ENCODE data around the gene C3AR1.

GRCh38 chr12:8078398-8078797 lies 12.2 kb upstream of the C3AR1 start:
- TF ChIP-seq, protein P1, sequence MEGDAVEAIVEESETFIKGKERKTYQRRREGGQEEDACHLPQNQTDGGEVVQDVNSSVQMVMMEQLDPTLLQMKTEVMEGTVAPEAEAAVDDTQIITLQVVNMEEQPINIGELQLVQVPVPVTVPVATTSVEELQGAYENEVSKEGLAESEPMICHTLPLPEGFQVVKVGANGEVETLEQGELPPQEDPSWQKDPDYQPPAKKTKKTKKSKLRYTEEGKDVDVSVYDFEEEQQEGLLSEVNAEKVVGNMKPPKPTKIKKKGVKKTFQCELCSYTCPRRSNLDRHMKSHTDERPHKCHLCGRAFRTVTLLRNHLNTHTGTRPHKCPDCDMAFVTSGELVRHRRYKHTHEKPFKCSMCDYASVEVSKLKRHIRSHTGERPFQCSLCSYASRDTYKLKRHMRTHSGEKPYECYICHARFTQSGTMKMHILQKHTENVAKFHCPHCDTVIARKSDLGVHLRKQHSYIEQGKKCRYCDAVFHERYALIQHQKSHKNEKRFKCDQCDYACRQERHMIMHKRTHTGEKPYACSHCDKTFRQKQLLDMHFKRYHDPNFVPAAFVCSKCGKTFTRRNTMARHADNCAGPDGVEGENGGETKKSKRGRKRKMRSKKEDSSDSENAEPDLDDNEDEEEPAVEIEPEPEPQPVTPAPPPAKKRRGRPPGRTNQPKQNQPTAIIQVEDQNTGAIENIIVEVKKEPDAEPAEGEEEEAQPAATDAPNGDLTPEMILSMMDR (IDR thresholded peaks at IDR 0.05; ENCODE audit: insufficient read depth, low read depth, low read length), result peak; percentile 56
- no peak for TF ChIP-seq EZH2 (IDR thresholded peaks at IDR 0.05; ENCODE audit: insufficient read depth, low read length)

Data from astrocyte (in vitro differentiated cells and primary cell).